IMR-90 (cell line): ENCODE data around the gene PDE6A. TPM values are rescaled to one million over a fixed set of nuclear protein-coding genes. Genes with fewer than 3 reads are reported as not detected.

Source experiments
- ATAC-seq: fragments of 200-7000 bp; cut with Tn5 transposase; 2 replicates; pipeline ENCODE4 v1.9.1; 2020; ENCODE audit warnings: low read depth, mild to moderate bottlenecking, moderate library complexity
- BruUV-seq: library from RNA; stranded (reverse); fragments of 400-500 nt; replicated peaks from 2 replicates; lab custom pipeline; 2021; lab: Mats Ljungman, UMichigan
- CTCF ChIA-PET: fragments of 300-600 bp; formaldehyde crosslinking; extraction: SDS; loops from one replicate; lab custom pipeline; 2021; ENCODE audit warnings: antibody characterized with exemption; lab: Yijun Ruan, JAX
- POLR2A ChIA-PET: fragments of 300-600 bp; sonication (Branson Sonifier 250); formaldehyde crosslinking; loops from one replicate; lab custom pipeline; 2022; ENCODE audit warnings: antibody characterized with exemption; ENCODE audit not compliant: unreplicated experiment; lab: Charles Lee
- DNase-seq: peaks from one replicate; pipeline ENCODE4 v3.0.0; 2013
- H2AFZ ChIP-seq: replicated peaks from 2 replicates; pipeline ENCODE3; 2013; ENCODE audit warnings: low read length, mild to moderate bottlenecking; ENCODE audit not compliant: poor library complexity
- H2AK5ac ChIP-seq: 2 replicates; pipeline ENCODE4 v1.6.1; 2013; ENCODE audit warnings: low read depth, low read length, inconsistent platforms
- H2AK9ac ChIP-seq: replicated peaks from 2 replicates; pipeline ENCODE3; 2013; ENCODE audit warnings: mild to moderate bottlenecking, low read depth, low read length, moderate library complexity; ENCODE audit not compliant: poor library complexity
- H2BK120ac ChIP-seq: 2 replicates; pipeline ENCODE4 v1.6.1; 2013; ENCODE audit warnings: low read depth, low read length, inconsistent platforms
- H2BK15ac ChIP-seq: 3 replicates; pipeline ENCODE4 v1.6.1; 2013; ENCODE audit warnings: low read depth, low read length, inconsistent platforms
- H2BK20ac ChIP-seq: 2 replicates; pipeline ENCODE4 v1.6.1; 2013; ENCODE audit warnings: low read depth, mild to moderate bottlenecking, inconsistent platforms, low read length, moderate library complexity
- H2BK5ac ChIP-seq: 2 replicates; pipeline ENCODE4 v1.6.1; 2013; ENCODE audit warnings: mild to moderate bottlenecking, low read depth, low read length, inconsistent platforms; ENCODE audit not compliant: poor library complexity, severe bottlenecking
- H3K14ac ChIP-seq: replicated peaks from 2 replicates; pipeline ENCODE4 v1.6.1; 2013; ENCODE audit warnings: low read depth, low read length, inconsistent platforms
- H3K18ac ChIP-seq: 2 replicates; pipeline ENCODE4 v1.6.1; 2013; ENCODE audit warnings: low read depth, low read length, control low read depth
- H3K23ac ChIP-seq: 2 replicates; pipeline ENCODE4 v1.6.1; 2013; ENCODE audit warnings: low read depth, low read length, inconsistent platforms
- H3K27ac ChIP-seq: 2 replicates; pipeline ENCODE4 v1.5.1; 2013; ENCODE audit warnings: mild to moderate bottlenecking, control low read depth, low read length; ENCODE audit not compliant: insufficient read depth
- H3K27me3 ChIP-seq: 2 replicates; pipeline ENCODE4 v1.6.1; 2013; ENCODE audit warnings: low read length; ENCODE audit not compliant: control insufficient read depth, insufficient read depth
- H3K36me3 ChIP-seq: 2 replicates; pipeline ENCODE4 v1.6.1; 2013; ENCODE audit warnings: low read length, mixed read lengths; ENCODE audit not compliant: control insufficient read depth, insufficient read depth
- H3K4ac ChIP-seq: 2 replicates; pipeline ENCODE4 v1.6.1; 2013; ENCODE audit warnings: low read depth, low read length, inconsistent platforms
- H3K4me1 ChIP-seq: 2 replicates; pipeline ENCODE4 v1.6.1; 2013; ENCODE audit warnings: low read length, mixed read lengths; ENCODE audit not compliant: control insufficient read depth, insufficient read depth
- H3K4me2 ChIP-seq: 2 replicates; pipeline ENCODE4 v1.6.1; 2013; ENCODE audit warnings: low read depth, mild to moderate bottlenecking, control low read depth, low read length, moderate library complexity
- H3K4me3 ChIP-seq: 2 replicates; pipeline ENCODE4 v1.5.1; 2013; ENCODE audit warnings: low read depth, mild to moderate bottlenecking, control low read depth, low read length, moderate library complexity; ENCODE audit not compliant: insufficient read depth
- H3K56ac ChIP-seq: 2 replicates; pipeline ENCODE4 v1.6.1; 2013; ENCODE audit warnings: low read length, inconsistent platforms; ENCODE audit not compliant: insufficient read depth; ENCODE audit errors: extremely low read depth
- H3K79me1 ChIP-seq, 2 experiments: 2 replicates each; pipeline ENCODE4 v1.6.1; 2013; ENCODE audit warnings: low read length in 2 of 2, inconsistent platforms in 1 of 2, low read depth in 1 of 2
- H3K9ac ChIP-seq: 2 replicates; pipeline ENCODE4 v1.6.1; 2013; ENCODE audit warnings: low read depth, low read length, control low read depth
- H3K9me1 ChIP-seq: 2 replicates; pipeline ENCODE4 v1.6.1; 2013; ENCODE audit warnings: low read length, inconsistent platforms; ENCODE audit not compliant: insufficient read depth
- H3K9me3 ChIP-seq: 2 replicates; pipeline ENCODE4 v1.6.1; 2013; ENCODE audit warnings: low read length; ENCODE audit not compliant: control insufficient read depth, insufficient read depth
- H4K20me1 ChIP-seq: 2 replicates; pipeline ENCODE4 v1.6.1; 2013; ENCODE audit warnings: low read length, inconsistent platforms; ENCODE audit not compliant: insufficient read depth
- H4K5ac ChIP-seq: 2 replicates; pipeline ENCODE4 v1.6.1; 2013; ENCODE audit warnings: mild to moderate bottlenecking, low read depth, low read length, control low read depth
- H4K8ac ChIP-seq, 2 experiments: 2 replicates each; pipeline ENCODE4 v1.6.1; 2013; ENCODE audit warnings: low read depth in 2 of 2, low read length in 2 of 2, control low read depth in 1 of 2, inconsistent platforms in 1 of 2
- H4K91ac ChIP-seq: 2 replicates; pipeline ENCODE4 v1.6.1; 2013; ENCODE audit warnings: low read depth, low read length, inconsistent platforms; ENCODE audit not compliant: insufficient read depth
- BHLHE40 ChIP-seq: fragments of 150-350 bp; IDR thresholded peaks from 2 replicates; pipeline ENCODE4 v1.6.1; 2016; ENCODE audit warnings: mild to moderate bottlenecking, low read depth, low read length
- CEBPB ChIP-seq: IDR thresholded peaks from 2 replicates; pipeline ENCODE4 v1.6.1; 2012; ENCODE audit warnings: low read depth, low read length, improper control_type of control experiment
- CHD1 ChIP-seq: IDR thresholded peaks from 2 replicates; pipeline ENCODE4 v1.6.1; 2012; ENCODE audit warnings: low read depth, low read length, improper control_type of control experiment
- FOS ChIP-seq: fragments of 150-350 bp; IDR thresholded peaks from 2 replicates; pipeline ENCODE4 v1.6.1; 2016; ENCODE audit warnings: low read depth, low read length
- MAFK ChIP-seq: IDR thresholded peaks from 2 replicates; pipeline ENCODE4 v1.6.1; 2012; ENCODE audit warnings: low read depth, low read length, improper control_type of control experiment
- MAZ ChIP-seq: IDR thresholded peaks from 2 replicates; pipeline ENCODE4 v1.6.1; 2012; ENCODE audit warnings: low read depth, mild to moderate bottlenecking, low read length, improper control_type of control experiment, moderate library complexity, borderline replicate concordance
- MXI1 ChIP-seq: IDR thresholded peaks from 2 replicates; pipeline ENCODE4 v1.6.1; 2012; ENCODE audit warnings: low read depth, mild to moderate bottlenecking, low read length, moderate library complexity, borderline replicate concordance
- NFE2L2 ChIP-seq: fragments of 150-350 bp; IDR thresholded peaks from 2 replicates; pipeline ENCODE4 v1.6.1; 2016; ENCODE audit warnings: low read depth, mild to moderate bottlenecking, low read length
- POLR2A ChIP-seq: IDR thresholded peaks from 2 replicates; pipeline ENCODE4 v1.6.1; 2012; ENCODE audit warnings: mild to moderate bottlenecking, low read depth, low read length
- RAD21 ChIP-seq: IDR thresholded peaks from 2 replicates; pipeline ENCODE4 v1.6.1; 2012; ENCODE audit warnings: low read length, improper control_type of control experiment
- RCOR1 ChIP-seq: IDR thresholded peaks from 2 replicates; pipeline ENCODE4 v1.6.1; 2012; ENCODE audit warnings: mild to moderate bottlenecking, low read length, improper control_type of control experiment; ENCODE audit not compliant: insufficient replicate concordance
- RFX5 ChIP-seq: IDR thresholded peaks from 2 replicates; pipeline ENCODE4 v1.8.0; 2012; ENCODE audit warnings: low read depth, mild to moderate bottlenecking, low read length, moderate library complexity
- SMC3 ChIP-seq: fragments of 150-350 bp; IDR thresholded peaks from 2 replicates; pipeline ENCODE4 v1.6.1; 2016; ENCODE audit warnings: low read depth, mild to moderate bottlenecking, antibody characterized with exemption, low read length, moderate library complexity
- WGBS, 2 experiments: methylation state at CpG; one replicate each; pipeline versions ENCODE4 v1.1.5 to v1.1.7; 2013; ENCODE audit warnings: missing lambda C conversion rate in 2 of 2; ENCODE audit not compliant: insufficient read length in 1 of 2; ENCODE audit errors: extremely low coverage in 2 of 2; 5-methylcytosine and 5-hydroxymethylcytosine counted together
- dilution Hi-C: fragments of 300-500 bp; cut with HindIII; formaldehyde crosslinking; loops from one replicate; pipeline ENCODE4 v1.14.3; 2018; ENCODE audit warnings: low sequenced_read_pairs; ENCODE audit not compliant: unreplicated experiment
- in situ Hi-C: fragments of 300-500 bp; cut with MboI; formaldehyde crosslinking; loops from 3 replicates; pipeline ENCODE4 v1.14.3; 2019; ENCODE audit warnings: low sequenced_read_pairs, inconsistent platforms, mixed read lengths
- intact Hi-C: fragments of 100-400 bp; cut with micrococcal nuclease; formaldehyde crosslinking; loops from 2 replicates; pipeline ENCODE4 v1.10.0; 2022
- polyA plus RNA-seq, 3 experiments: library from polyadenylated mRNA; depleted of rRNA; stranded (reverse); fragments of >200 nt; gene quantifications; 2 replicates each; pipeline ENCODE4 v1.2.3, GENCODE V29; 2012; ENCODE audit warnings: low replicate concordance in 1 of 3
- total RNA-seq: library from RNA; depleted of rRNA; stranded (reverse); fragments of >200 nt; gene quantifications from 2 replicates; pipeline ENCODE4 v1.2.3, GENCODE V29; 2012
- TF ChIP-seq, protein P1 (sequence below): fragments of 150-350 bp; IDR thresholded peaks from 2 replicates; pipeline ENCODE4 v1.6.1; 2016; ENCODE audit warnings: low read depth, mild to moderate bottlenecking, low read length, moderate library complexity, borderline replicate concordance
- TF ChIP-seq, protein P2 (sequence below): fragments of 150-350 bp; IDR thresholded peaks from 2 replicates; pipeline ENCODE4 v1.6.1; 2017; ENCODE audit warnings: mild to moderate bottlenecking, antibody characterized with exemption, low read length, low read depth
- TF ChIP-seq, protein P3 (sequence below): conservative IDR thresholded peaks from 2 replicates; pipeline ENCODE4 v1.5.1; 2012; ENCODE audit warnings: mild to moderate bottlenecking, low read depth, low read length, improper control_type of control experiment

The PDE6A gene
- total and polyA plus RNA-seq, 2 of the 4 experiments (the other 2 are of a cell fraction): not detected

DNA sequence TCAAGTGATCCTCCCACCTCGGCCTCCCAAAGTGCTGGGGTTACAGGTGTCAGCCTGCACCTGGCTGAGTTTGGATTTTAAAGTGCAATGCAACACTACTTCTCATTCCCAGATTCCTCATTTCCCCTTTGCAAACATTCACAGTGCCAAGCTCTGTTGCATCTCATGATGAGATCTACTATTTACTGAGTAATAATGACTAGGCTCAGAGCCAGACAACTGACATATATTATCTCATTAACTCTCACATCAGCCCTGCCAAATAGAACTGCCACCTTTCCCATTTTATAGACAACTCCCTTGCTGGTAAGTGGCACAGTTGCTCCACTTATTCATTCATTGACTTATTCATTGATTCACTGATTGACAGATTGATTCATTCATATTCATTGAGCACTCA lies 7.0 kb downstream of the PDE6A start:
- ChIA-PET CTCF (interaction anchor here (1.0 kb wide), 1 partner anchor 24 kb away, joined by 5 read pairs; no protein-coding TSS in a partner anchor), POLR2A (no interaction called here)
- Histone ChIP-seq H2BK120ac (peak overlapping the region; percentile 54), H4K8ac (no peak overlapping the region; a peak in 1 of 4 replicates), H2AK9ac (no peak overlapping the region), H3K56ac (no peak overlapping the region), H3K23ac (no peak overlapping the region), H4K5ac (no peak overlapping the region), H3K4me1 (peaks cover 10% of the 10 kb centered on the region), H3K4ac (peak overlapping the region; percentile 69; the same call in 1 of the 2 replicates), H3K4me2 (no peak overlapping the region), H2AK5ac (0 out of 2 replicates have a peak overlapping the region, but pooled peaks have one; percentile 42), H3K9me3 (no peaks in the 10 kb centered on the region), H3K4me3 (no peak overlapping the region), H2BK15ac (peak overlapping the region; percentile 68; the same call in 2 of the 3 replicates), H4K91ac (no peak overlapping the region), H3K27me3 (peaks cover 8% of the 10 kb centered on the region), H4K20me1 (no peaks in the 10 kb centered on the region), H2AFZ (no peak overlapping the region), H3K27ac (no peak overlapping the region), H3K18ac (no peak overlapping the region), H2BK20ac (peak overlapping the region; percentile 92), H2BK5ac (no peak overlapping the region), H3K9ac (no peak overlapping the region), H3K14ac (no peak overlapping the region), H3K36me3 (no peaks in the 10 kb centered on the region), H3K9me1 (peaks cover 20% of the 10 kb centered on the region), H3K79me1 (no peaks in the 10 kb centered on the region)
- dilution Hi-C loops (no loop called here), in situ Hi-C loops (no loop called here), intact Hi-C loops (no loop called here)
- no CpG with 5 or more reads among the region's 1 CpG for WGBS, 2 experiments
- ATAC-seq: no peak
- TF ChIP-seq SMC3 (no peak), CHD1 (no peak), MAZ (no peak), BHLHE40 (no peak), RFX5 (no peak), FOS (no peak), RAD21 (no peak), POLR2A (no peak), NFE2L2 (no peak), MAFK (no peak), CEBPB (no peak), RCOR1 (no peak), MXI1 (no peak)
- TF ChIP-seq, protein P1, sequence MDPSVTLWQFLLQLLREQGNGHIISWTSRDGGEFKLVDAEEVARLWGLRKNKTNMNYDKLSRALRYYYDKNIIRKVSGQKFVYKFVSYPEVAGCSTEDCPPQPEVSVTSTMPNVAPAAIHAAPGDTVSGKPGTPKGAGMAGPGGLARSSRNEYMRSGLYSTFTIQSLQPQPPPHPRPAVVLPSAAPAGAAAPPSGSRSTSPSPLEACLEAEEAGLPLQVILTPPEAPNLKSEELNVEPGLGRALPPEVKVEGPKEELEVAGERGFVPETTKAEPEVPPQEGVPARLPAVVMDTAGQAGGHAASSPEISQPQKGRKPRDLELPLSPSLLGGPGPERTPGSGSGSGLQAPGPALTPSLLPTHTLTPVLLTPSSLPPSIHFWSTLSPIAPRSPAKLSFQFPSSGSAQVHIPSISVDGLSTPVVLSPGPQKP: no peak
- TF ChIP-seq, protein P2, sequence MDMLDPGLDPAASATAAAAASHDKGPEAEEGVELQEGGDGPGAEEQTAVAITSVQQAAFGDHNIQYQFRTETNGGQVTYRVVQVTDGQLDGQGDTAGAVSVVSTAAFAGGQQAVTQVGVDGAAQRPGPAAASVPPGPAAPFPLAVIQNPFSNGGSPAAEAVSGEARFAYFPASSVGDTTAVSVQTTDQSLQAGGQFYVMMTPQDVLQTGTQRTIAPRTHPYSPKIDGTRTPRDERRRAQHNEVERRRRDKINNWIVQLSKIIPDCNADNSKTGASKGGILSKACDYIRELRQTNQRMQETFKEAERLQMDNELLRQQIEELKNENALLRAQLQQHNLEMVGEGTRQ: no peak
- TF ChIP-seq, protein P3, sequence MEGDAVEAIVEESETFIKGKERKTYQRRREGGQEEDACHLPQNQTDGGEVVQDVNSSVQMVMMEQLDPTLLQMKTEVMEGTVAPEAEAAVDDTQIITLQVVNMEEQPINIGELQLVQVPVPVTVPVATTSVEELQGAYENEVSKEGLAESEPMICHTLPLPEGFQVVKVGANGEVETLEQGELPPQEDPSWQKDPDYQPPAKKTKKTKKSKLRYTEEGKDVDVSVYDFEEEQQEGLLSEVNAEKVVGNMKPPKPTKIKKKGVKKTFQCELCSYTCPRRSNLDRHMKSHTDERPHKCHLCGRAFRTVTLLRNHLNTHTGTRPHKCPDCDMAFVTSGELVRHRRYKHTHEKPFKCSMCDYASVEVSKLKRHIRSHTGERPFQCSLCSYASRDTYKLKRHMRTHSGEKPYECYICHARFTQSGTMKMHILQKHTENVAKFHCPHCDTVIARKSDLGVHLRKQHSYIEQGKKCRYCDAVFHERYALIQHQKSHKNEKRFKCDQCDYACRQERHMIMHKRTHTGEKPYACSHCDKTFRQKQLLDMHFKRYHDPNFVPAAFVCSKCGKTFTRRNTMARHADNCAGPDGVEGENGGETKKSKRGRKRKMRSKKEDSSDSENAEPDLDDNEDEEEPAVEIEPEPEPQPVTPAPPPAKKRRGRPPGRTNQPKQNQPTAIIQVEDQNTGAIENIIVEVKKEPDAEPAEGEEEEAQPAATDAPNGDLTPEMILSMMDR: no peak
- no TSS peak for BruUV-seq
- DNase-seq: no peak
